HG02884 (cell line): ENCODE measurements around the gene SF3B2.

Source experiments
- ATAC-seq: cut with Tn5 transposase; IDR thresholded peaks from one replicate; pipeline ENCODE4 v1.9.1; 2021; ENCODE audit warnings: mild to moderate bottlenecking, moderate library complexity; ENCODE audit not compliant: unreplicated experiment

SF3B2 gene

GRCh38 chr11:66048547-66049323, 3.4 kb upstream of the SF3B2 start, which contains the start of gene GAL3ST3:
TSS of gene GAL3ST3 (minus strand) at chr11:66049161. CDS start at chr11:66045415, 3,746 bp downstream.
- no peak for ATAC-seq

- ATAC-seq: no peak
Observed at GRCh38 chr11:66050581-66051231, 1.5 kb upstream of the SF3B2 start.

GRCh38 chr11:66051371-66051765, 796 bp upstream of the SF3B2 start:
- ATAC-seq: no peak

- ATAC-seq: no peak
Observed at GRCh38 chr11:66052664-66052982, 459 bp downstream of the SF3B2 start.

GRCh38 chr11:66055021-66055420, 2.9 kb downstream of the SF3B2 start:
- ATAC-seq: no peak

GRCh38 chr11:66056501-66056900, 4.3 kb downstream of the SF3B2 start:
- ATAC-seq: no peak

GRCh38 chr11:66059966-66060680, 8.0 kb downstream of the SF3B2 start:
- ATAC-seq: no peak

- no peak for ATAC-seq
Observed at GRCh38 chr11:66061268-66061667, 9.1 kb downstream of the SF3B2 start.

- no peak for ATAC-seq
Observed at GRCh38 chr11:66062408-66062807, 10.2 kb downstream of the SF3B2 start.

- ATAC-seq: no peak
Observed at GRCh38 chr11:66063900-66064299, 11.7 kb downstream of the SF3B2 start.

GRCh38 chr11:66064571-66064970, 12.4 kb downstream of the SF3B2 start:
- ATAC-seq: no peak

- ATAC-seq: no peak
Observed at GRCh38 chr11:66066751-66067150, 14.6 kb downstream of the SF3B2 start.

- no peak for ATAC-seq
Observed at GRCh38 chr11:66067640-66068039, 15.5 kb downstream of the SF3B2 start.

GRCh38 chr11:66068154-66068821, 16.1 kb downstream of the SF3B2 start:
- no peak for ATAC-seq

- ATAC-seq: no peak
Observed at GRCh38 chr11:66068923-66069714, 17.0 kb downstream of the SF3B2 start.

GRCh38 chr11:66069715-66070603, 17.8 kb downstream of the SF3B2 start, which contains the start of gene PACS1:
TSS of gene PACS1 (plus strand) at chr11:66070272. CDS start at chr11:66070487, 215 bp downstream.
- no peak for ATAC-seq

GRCh38 chr11:66070604-66071380, 18.6 kb downstream of the SF3B2 start:
- ATAC-seq: no peak

- ATAC-seq: no peak
Observed at GRCh38 chr11:66071381-66071801, 19.2 kb downstream of the SF3B2 start.

GRCh38 chr11:66072081-66072480, 19.9 kb downstream of the SF3B2 start:
- ATAC-seq: no peak
